Measurements from ENCODE around the gene TMEM191C. TPM values are rescaled to one million over a fixed set of nuclear protein-coding genes. Genes with fewer than 3 reads are reported as not detected.

TMEM191C gene
- total RNA-seq, 1 experiment from 2014 or later = 0.82 TPM

DNA sequence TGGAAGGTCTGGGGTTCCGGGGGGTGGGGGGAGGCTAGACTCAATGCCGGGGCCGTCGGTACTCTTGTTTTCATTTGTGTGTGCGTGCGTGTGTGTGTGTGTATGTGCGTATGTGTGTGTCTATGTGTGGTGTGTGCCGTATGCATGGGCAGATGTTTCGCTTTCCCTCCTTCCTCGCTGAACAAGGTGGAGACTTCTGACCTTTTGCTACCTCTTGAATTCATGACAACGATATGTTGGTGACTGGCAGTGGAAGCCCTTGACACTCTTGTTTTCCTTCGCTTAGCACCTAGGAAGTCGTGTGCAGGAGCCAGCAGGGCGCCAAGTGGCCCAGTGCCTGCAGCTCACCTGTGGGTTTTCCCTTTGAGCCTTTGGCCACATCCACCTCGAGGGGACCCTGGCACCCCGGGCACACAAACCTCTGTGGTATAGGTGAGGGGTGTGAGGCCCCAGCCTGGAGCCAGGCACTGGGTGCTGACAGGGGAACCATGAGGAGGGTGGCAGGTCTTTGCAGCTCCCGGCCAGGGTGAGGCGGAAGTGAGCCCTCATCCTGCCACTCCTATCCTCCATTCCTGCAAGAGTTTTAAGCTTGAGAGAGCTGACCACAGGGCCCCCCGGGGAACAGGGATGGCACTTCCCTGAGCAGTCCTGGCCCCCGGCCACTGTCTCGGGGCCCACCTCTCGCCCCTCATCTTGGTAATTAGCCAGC, 19.3 kb upstream of the TMEM191C start:
- Histone ChIP-seq H3K36me3 (ENCODE audit: insufficient read depth, low read length, poor library complexity, severe bottlenecking) (peaks cover 7% of the 10 kb centered on the region), H3K4me3 (ENCODE audit: low read depth, low read length, poor library complexity, severe bottlenecking) (no peak overlapping the region), H3K27ac (ENCODE audit: low read depth, low read length, poor library complexity, severe bottlenecking) (no peak overlapping the region), H3K9me3 (ENCODE audit: low read depth, low read length, poor library complexity, severe bottlenecking) (no peaks in the 10 kb centered on the region), H3K4me1 (ENCODE audit: insufficient read depth, low read length, poor library complexity, severe bottlenecking) (no peaks in the 10 kb centered on the region), H3K27me3 (replicated peaks; ENCODE audit: insufficient read depth, low read depth, low read length, poor library complexity) (no peaks in the 10 kb centered on the region)
- CTCF ChIA-PET = no interaction called here
- peak; percentile 24 for DNase-seq (ENCODE audit: low spot score)
- POLR2A ChIA-PET (ENCODE audit: low non-redundant PET) = no interaction called here
- no TSS peak for BruUV-seq (replicated peaks)
- TF ChIP-seq EZH2 (IDR thresholded peaks at IDR 0.05; ENCODE audit: borderline replicate concordance, low read depth, low read length, poor library complexity, severe bottlenecking) (no peak), CTCF (conservative IDR thresholded peaks at IDR 0.05; ENCODE audit: low read depth, low read length) (peak; percentile 44)
- intact Hi-C loops (cut with micrococcal nuclease; ENCODE audit: unreplicated experiment) = no loop called here

GRCh38 chr22:21448627-21449416, 18.4 kb upstream of the TMEM191C start:
- Histone ChIP-seq H3K27ac (ENCODE audit: low read depth, low read length, poor library complexity, severe bottlenecking) (peak overlapping the region; percentile 37), H3K4me1 (ENCODE audit: insufficient read depth, low read length, poor library complexity, severe bottlenecking) (no peaks in the 10 kb centered on the region), H3K36me3 (ENCODE audit: insufficient read depth, low read length, poor library complexity, severe bottlenecking) (peaks cover 7% of the 10 kb centered on the region), H3K9me3 (ENCODE audit: low read depth, low read length, poor library complexity, severe bottlenecking) (no peaks in the 10 kb centered on the region), H3K27me3 (replicated peaks; ENCODE audit: insufficient read depth, low read depth, low read length, poor library complexity) (no peaks in the 10 kb centered on the region), H3K4me3 (ENCODE audit: low read depth, low read length, poor library complexity, severe bottlenecking) (no peak overlapping the region)
- POLR2A ChIA-PET (ENCODE audit: low non-redundant PET) = no interaction called here
- BruUV-seq (replicated peaks) = no TSS peak
- no peak for TF ChIP-seq EZH2 (IDR thresholded peaks at IDR 0.05; ENCODE audit: borderline replicate concordance, low read depth, low read length, poor library complexity, severe bottlenecking)
- no peak for TF ChIP-seq CTCF (conservative IDR thresholded peaks at IDR 0.05; ENCODE audit: low read depth, low read length)
- CTCF ChIA-PET = no interaction called here
- no peak for DNase-seq (ENCODE audit: low spot score)
- intact Hi-C loops (cut with micrococcal nuclease; ENCODE audit: unreplicated experiment) = no loop called here

GRCh38 chr22:21449531-21450319, 17.5 kb upstream of the TMEM191C start:
- no TSS peak for BruUV-seq (replicated peaks)
- ChIA-PET POLR2A (ENCODE audit: low non-redundant PET) (no interaction called here), CTCF (no interaction called here)
- Histone ChIP-seq H3K27ac (ENCODE audit: low read depth, low read length, poor library complexity, severe bottlenecking) (no peak overlapping the region), H3K36me3 (ENCODE audit: insufficient read depth, low read length, poor library complexity, severe bottlenecking) (peaks cover 7% of the 10 kb centered on the region), H3K4me3 (ENCODE audit: low read depth, low read length, poor library complexity, severe bottlenecking) (no peak overlapping the region), H3K9me3 (ENCODE audit: low read depth, low read length, poor library complexity, severe bottlenecking) (no peaks in the 10 kb centered on the region), H3K27me3 (replicated peaks; ENCODE audit: insufficient read depth, low read depth, low read length, poor library complexity) (no peaks in the 10 kb centered on the region), H3K4me1 (ENCODE audit: insufficient read depth, low read length, poor library complexity, severe bottlenecking) (no peaks in the 10 kb centered on the region)
- no peak for TF ChIP-seq CTCF (conservative IDR thresholded peaks at IDR 0.05; ENCODE audit: low read depth, low read length)
- no peak for TF ChIP-seq EZH2 (IDR thresholded peaks at IDR 0.05; ENCODE audit: borderline replicate concordance, low read depth, low read length, poor library complexity, severe bottlenecking)
- intact Hi-C loops (cut with micrococcal nuclease; ENCODE audit: unreplicated experiment) = no loop called here
- no peak for DNase-seq (ENCODE audit: low spot score)

Measured in A673 (cell line).